Breast epithelium (tissue), 3 donors: ENCODE measurements around the gene PRR19.

Source experiments
- POLR2A ChIP-seq: fragments of 450-650 bp; IDR thresholded peaks from one replicate; pipeline ENCODE4 v1.6.1; 2016; ENCODE audit warnings: antibody characterized with exemption, mild to moderate bottlenecking, moderate library complexity
- POLR2AphosphoS5 ChIP-seq, 3 donors: sonication (generic); formaldehyde crosslinking; IDR thresholded peaks; one replicate each; pipeline ENCODE4 v1.6.1; 2017; ENCODE audit warnings: antibody characterized with exemption in 3 of 3
- TF ChIP-seq, protein P1 (sequence below), 3 donors: fragments of 450-650 bp; IDR thresholded peaks; one replicate each; pipeline ENCODE4 v1.5.1; 2016 to 2017; ENCODE audit warnings: antibody characterized with exemption in 3 of 3, mild to moderate bottlenecking in 3 of 3, moderate library complexity in 3 of 3

DNA sequence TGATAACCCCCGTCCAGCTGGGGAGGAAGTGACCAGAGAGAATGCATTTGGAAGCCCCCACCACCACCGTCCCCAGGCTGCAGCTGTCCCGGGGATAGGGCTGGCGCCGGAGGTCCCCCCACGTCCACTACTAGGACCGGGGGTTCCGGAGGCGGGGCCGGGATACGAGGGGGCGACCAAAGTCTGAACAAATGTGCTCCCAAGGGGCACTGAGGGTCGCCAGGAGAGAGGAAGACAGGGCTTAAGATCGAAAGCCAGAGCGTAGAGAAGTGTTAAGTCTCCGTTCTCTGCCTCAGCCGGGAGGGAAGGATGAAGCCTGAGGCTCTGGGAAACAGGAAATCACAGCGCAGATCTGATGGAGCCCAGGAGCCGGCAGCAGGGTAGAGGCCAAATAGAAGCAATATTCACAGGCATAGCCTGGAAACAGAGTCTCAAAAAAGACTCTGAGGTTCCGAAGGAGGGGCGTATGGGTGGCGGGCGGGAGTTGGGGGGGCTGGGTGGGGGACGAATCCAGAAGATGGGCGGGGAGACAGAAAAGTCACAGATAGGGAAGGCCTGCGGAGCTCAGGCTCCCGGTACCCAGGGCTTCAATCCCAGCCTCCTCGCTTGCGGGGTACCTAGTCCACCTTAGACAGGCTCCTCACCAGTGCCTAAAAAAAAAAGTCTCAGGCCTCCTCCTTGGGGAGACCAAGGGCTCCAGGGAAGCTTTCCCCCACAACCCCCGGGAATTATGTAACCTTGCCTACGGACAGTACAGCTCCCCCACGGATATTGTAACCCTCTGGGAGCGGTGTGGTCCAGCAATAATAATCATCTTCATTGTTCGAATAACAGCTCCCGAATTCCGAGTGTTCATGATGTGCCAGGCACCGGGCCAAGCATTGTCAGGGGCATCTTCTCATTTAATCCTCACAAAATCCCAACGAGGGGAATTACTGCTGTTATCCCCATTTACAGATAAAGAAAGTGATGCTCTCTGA is 45.9 kb upstream of the PRR19 start:
- TF ChIP-seq, protein P1, sequence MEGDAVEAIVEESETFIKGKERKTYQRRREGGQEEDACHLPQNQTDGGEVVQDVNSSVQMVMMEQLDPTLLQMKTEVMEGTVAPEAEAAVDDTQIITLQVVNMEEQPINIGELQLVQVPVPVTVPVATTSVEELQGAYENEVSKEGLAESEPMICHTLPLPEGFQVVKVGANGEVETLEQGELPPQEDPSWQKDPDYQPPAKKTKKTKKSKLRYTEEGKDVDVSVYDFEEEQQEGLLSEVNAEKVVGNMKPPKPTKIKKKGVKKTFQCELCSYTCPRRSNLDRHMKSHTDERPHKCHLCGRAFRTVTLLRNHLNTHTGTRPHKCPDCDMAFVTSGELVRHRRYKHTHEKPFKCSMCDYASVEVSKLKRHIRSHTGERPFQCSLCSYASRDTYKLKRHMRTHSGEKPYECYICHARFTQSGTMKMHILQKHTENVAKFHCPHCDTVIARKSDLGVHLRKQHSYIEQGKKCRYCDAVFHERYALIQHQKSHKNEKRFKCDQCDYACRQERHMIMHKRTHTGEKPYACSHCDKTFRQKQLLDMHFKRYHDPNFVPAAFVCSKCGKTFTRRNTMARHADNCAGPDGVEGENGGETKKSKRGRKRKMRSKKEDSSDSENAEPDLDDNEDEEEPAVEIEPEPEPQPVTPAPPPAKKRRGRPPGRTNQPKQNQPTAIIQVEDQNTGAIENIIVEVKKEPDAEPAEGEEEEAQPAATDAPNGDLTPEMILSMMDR (IDR thresholded peaks at IDR 0.05): no peak
- TF ChIP-seq POLR2AphosphoS5 (IDR thresholded peaks at IDR 0.05): peak in 2 of 3 donors; percentile 8 to 34
- TF ChIP-seq POLR2A: no peak
